Ramos (cell line): ENCODE measurements around the gene CTNND2.

Experiments
- in situ Hi-C: fragments of 300-500 bp; cut with MboI; formaldehyde crosslinking; loops from one replicate; pipeline ENCODE4 v1.14.3; 2022; ENCODE audit warnings: low sequenced_read_pairs; ENCODE audit not compliant: unreplicated experiment

Gene CTNND2

DNA sequence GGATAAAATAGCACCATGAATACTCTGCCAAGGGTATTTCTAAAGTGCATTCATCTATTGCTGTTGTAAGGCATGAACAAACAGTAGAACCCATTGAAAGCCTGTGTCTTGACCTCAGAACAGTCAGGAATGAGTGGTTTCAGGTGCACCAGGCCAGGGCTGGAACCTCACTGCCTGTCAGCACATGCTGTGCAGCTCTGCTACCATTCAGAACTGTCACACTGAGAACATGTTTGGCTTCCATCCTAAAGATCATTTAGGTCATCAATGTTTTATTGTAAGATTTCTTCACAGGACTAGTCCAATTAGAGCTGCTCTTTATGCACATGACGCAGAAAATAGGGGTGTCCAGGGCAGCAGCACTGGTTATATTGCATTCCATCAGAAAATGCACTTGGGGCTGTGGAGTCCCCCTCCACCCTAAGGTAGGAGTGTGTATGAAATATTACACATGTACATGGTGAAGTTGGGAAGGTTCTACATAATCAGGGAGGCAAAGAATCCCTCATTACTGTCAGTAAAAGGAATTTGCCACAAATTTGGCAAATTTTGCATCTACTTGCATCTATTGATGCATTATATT is 408.0 kb downstream of the CTNND2 start:
- in situ Hi-C loops, result no loop called here

DNA sequence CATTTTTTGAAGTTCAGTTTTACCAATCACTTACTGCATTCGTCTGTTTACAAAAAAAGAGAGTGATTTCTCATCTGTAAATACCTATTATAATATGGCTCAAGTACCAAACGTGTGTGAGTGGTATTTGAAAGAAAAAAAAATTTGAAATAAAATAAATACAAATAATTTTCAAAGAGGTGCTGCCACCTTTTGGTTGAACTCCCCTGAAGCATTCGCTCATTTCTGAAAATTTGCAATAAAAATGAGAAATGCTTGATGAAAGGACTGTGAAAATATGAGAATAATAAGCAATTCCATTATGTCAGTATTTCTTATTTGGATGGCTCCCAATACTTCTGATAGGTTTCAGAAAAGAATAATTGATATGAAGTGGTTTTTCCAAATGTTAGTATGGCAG is 409.9 kb downstream of the CTNND2 start:
- in situ Hi-C loops, result no loop called here

DNA sequence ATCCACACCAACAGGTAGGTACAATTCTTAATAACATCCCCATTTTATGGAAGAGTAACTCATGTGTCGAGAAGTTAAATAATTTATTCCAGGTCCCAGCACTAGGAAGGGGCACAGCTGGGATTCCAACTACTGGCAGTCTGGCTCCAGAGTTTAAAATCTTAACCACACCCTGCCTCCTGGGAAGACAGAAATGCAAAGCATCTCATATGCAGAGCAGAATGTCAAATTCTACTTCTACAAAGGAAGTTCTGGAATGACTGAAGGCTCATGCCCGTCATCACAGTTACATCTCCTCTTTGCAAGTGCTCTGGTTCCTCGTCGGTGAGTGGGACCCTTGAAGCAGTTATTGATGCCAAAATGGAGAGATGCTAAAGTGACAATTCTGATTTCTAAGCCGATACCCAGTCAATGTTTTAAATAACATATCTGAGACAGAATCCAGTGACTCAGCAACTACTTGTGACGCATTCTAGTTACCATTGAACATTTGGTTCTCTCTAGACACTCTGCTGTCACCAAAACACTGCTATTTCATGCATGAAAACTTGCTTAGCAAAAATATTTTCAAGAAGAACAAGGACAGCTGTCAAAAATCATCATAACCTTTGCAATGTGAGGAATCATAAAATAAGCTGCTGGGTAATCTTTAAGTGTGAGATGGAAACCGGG is 412.7 kb downstream of the CTNND2 start:
- in situ Hi-C loops, result no loop called here

DNA sequence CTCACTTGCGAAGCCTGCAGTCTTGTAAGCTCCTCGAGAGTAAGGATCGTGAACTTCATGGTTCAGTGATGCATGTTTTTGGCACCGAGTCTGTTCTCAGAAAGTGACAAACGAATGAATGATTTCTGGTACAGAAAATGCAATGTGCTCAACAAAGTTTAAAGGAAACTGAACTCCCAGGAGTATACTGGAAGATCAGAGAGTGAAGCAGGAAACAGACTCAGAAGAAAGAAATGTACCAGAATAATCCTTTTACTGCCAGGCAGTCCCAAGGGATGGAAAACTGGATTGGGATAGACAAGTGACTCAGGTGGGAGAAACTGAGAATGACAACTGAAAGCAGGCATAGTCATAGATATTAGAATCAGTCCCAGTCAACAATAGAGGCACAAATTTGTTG is 420.6 kb downstream of the CTNND2 start:
- in situ Hi-C loops, result no loop called here

- in situ Hi-C loops, result no loop called here
These were observed 422.2 kb downstream of the CTNND2 start for GRCh38 chr5:11482011-11482410.

- in situ Hi-C loops, result no loop called here
These were observed 426.5 kb downstream of the CTNND2 start for GRCh38 chr5:11477786-11478185.

DNA sequence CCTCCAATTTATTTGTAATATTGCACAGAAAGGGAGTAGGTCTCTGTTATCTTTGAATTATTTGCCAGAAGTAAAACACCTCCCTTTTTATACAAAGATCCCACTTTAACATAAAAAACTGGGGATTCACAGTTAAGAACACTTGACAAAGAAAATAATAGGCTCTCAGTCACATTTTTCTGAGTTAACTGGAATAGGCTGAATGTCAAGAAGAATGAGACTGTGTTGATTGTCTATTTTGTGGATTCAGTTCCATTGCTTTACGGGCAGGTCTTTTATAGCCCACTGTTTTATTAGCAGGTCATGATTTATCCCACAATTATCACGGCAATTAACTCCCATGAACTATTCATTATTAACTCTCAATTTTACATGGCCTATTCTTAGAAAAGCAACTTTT is 427.4 kb downstream of the CTNND2 start:
- in situ Hi-C loops, result no loop called here

DNA sequence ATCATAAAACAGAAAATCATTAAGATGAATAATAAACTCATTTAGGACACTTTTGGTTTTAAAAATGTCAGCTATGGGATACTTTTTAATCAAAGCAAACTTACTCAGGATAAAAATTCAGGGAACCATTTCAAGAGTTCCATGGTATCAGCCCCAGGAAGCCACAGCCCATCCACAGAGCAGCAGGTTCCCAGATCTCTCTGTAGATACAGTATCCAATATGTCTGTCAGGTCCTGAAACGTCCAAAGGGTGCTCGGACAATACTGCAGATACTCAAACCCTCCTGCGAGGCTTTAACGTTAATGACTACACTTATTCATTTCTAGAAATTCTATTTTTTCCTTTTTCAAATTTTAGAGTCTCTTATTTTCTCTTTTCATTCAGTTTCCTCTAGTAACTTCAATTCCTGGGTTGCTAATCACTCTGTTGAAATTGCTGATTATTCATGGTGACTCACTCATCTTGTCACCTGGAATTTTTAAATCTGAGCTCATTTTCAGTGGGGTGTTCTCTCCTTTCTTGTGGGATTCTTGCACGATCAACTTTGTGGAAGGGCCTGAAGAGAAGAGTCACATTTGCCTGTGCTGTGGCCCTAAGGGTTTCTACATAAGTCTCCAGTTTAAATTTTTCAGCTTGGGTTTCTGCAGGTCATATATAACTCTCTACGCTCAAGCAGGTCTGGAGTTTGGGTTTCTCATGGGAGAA is 435.8 kb downstream of the CTNND2 start:
- in situ Hi-C loops, result no loop called here

- in situ Hi-C loops, result no loop called here
These were observed 436.7 kb downstream of the CTNND2 start for GRCh38 chr5:11467588-11467987.

DNA sequence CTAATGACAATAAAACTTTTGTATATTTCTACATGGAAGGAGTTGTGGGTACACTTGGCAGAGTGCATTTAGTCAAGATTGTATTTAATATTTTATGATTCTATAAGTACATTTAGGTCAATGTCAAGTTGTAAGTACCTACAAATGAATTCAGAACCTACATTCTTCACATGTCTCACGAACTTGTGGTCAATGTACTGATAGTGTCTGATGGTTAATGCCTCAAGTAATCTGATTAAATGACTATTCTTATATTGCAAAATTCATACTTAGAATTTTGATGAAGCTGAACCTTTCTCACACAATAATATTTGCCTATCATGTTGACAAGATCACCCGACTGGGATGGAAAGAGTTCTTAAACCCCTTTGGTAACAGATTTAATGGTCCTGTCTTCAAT is 444.5 kb downstream of the CTNND2 start:
- in situ Hi-C loops, result no loop called here

DNA sequence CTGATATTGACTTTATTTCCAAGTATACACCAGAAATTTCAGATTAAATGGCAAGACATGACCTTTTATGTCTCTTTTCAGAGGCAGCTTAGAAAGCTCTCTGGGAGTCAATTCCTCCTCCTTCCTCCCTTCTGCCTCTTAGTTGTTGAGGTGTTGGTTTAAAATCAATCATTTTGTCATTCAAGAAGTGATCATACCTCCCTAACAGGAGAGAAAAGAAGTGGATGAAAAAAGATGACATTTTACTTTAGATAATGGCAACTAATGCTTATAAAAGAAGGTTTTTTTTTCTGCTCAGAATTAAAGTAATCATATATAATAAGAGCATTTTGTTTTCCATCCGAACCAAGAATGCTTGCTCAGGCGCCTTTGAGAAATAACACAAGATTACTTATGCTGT is 448.7 kb downstream of the CTNND2 start:
- in situ Hi-C loops, result no loop called here

DNA sequence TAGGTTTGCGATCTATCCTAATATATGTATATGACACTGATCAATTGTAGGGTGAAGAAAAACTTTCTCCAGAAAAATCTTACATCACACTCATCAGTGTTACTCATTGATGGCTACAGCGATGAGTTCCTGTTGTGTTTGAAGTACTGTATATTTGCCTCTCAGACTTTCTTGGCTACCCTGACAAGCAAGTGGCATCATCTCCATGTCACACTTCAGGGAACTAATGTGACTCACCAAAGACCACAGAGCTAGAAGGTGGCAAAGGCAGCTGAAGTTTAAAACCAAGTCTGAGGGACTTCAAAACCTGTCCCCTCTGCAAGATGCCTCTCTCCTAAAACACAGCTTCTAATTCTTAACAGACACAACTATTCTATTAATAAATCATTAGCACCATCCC is 451.4 kb downstream of the CTNND2 start:
- in situ Hi-C loops, result no loop called here

DNA sequence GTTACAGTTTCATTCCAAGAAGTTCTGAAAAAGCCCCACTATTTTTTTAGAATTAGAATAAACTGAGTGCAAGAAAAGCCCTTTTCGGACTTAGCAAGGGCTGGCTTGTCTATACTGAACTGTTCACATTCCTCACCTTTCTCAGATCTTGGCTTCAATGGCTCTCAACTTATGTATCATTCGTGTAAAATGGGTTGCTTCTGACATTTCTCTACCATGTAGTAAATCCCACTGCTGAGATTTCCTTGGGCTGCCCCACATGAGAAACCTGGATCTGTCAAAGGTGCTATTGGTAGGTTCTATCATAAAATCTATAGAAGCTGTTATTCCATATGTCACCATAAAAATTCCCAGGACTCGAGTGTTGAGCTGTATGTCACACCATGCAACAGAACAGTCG is 454.3 kb downstream of the CTNND2 start:
- in situ Hi-C loops, result no loop called here

DNA sequence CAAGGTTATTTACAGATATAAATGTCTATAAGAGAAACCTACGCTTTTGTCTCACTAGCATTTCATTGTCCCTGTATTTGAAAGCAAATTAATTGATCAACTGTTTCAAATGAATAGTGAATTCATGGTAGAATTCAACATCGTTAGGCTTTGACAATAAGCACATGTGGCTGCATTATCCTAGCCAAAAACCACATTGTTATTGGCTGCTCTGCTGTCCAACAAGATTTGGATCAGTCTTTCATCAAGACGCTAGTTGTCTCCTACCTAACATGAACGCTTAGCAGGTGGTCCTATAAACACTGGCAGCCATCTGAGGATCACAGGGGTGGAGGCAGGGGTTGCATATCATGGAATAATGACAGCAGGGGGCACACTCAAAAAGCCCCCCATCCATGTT is 455.0 kb downstream of the CTNND2 start:
- in situ Hi-C loops, result no loop called here

GRCh38 chr5:11443831-11444230 is 460.4 kb downstream of the CTNND2 start:
- in situ Hi-C loops, result no loop called here

DNA sequence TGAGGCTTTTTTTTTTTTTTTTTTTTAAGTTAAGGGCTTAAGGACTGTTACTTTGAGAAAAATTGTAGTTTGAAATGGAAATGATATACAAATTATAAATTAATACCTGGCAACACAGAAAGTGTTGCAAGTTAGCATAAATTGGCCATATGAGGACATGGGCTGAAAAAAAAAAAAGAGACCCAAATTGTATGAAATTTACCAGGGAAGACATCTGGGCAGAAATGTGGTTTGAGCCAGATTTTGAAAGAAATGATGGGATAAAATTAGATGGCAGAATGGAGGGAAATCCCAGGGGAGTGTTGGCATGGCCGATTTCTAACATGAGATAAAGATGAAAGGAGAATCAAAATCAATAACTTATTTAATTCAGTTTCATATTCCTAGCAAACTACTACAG is 472.1 kb downstream of the CTNND2 start:
- in situ Hi-C loops, result no loop called here

GRCh38 chr5:11429254-11429653 is 475.0 kb downstream of the CTNND2 start:
- in situ Hi-C loops, result no loop called here

DNA sequence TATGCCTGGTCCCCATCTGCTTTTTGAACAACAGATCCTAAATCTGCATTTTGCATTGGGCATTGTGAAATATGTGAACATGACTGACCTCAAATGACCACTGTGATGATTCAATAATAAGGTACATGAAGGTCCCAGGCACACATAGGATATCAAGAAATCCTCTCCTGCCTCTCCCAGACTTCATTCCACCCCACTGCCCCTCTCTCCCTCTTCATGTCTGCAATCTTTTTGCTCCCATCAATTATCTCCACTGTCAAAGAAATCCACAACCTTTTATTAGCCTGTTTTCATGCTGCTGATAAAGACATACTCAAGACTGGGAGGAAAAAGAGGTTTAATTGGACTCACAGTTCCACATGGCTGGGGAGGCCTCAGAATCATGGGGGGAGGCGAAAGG is 476.7 kb downstream of the CTNND2 start:
- in situ Hi-C loops, result no loop called here

DNA sequence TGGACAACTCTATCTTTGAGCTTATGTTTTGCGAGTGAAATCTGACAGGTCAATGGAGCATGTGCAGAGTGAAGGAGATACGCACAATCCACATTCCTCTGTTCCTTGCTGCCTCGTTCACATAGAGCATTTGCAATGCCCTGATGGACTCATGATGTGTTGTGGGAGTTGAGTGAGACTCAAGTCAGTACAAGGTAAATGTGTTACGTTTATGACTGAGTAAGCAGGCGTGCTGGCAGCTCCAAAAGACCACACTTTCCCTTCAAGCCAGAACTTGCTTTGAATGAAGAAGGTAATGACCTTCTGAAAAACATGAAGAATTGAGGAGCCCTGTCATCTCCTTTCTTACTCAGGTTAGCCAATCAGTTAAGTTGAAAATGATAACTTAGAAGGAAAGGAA is 477.8 kb downstream of the CTNND2 start:
- in situ Hi-C loops, result no loop called here

DNA sequence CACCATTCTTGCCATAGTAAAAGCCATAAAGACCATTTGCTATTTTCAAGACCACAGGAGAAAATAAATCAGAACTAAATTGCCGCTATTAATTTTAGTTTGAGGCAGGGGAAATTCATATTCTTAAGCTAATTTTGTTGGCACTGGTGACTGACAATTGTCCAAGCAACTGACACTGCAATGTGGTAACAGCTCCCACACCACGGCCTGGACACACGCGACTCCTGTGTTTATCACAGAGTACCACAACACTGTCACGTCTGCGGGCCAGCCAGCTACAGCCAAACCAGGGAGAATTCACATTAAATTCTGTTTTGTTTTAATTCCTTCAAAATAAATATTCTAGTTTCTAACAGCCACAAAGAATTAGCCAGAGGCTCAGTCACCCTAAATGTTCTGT is 481.9 kb downstream of the CTNND2 start:
- in situ Hi-C loops, result no loop called here

GRCh38 chr5:11420969-11421368 is 483.3 kb downstream of the CTNND2 start:
- in situ Hi-C loops, result no loop called here

DNA sequence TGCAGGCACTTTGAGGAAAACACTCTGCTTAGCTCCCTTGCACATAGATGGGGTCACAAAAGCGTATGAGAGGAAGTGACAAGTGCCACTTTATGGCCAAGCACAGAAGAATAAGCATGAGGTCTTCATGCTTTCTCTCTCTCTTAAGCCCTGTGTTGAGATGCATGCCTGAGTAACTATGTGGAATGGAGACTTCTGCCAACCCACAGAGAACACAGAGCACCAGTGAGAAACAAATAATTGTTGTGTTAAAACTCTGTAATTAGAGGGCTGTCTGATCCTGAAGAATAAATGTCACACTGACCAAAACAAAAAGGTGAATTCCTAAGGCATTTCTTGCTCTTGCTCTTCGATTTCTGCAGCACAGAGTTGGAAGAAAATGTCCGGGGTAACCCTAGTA is 488.5 kb downstream of the CTNND2 start:
- in situ Hi-C loops, result no loop called here
